ENCODE results near the gene PROK1. TPM values are rescaled to one million over a fixed set of nuclear protein-coding genes. Genes with fewer than 3 reads are reported as not detected.

The PROK1 gene
- total RNA-seq, 1 donor from 2014 or later, result not detected

DNA sequence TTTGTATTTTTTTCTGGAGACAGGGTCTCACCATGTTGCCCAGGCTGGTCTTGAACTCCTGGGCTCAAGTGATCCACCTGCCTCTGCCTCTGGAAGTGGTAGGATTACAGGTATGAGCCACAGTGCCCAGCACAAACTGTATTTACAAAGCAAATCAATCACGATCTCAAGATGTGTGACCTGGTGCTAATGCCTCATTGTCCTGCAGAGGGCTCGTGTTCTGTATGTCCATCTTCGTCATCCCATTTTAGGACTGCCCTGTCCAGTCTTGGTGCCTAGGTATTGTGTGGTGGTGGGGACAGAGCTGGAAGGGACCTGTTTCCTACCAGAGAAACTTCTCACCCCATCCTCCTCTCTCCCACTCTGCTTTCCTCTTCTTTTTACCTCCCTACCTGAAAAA, 20.2 kb downstream of the PROK1 start:
- Histone ChIP-seq H4K20me1 (ENCODE audit: insufficient read depth, low read length) (no peaks in the 10 kb centered on the region), H3K27ac (ENCODE audit: low read depth, low read length) (no peak overlapping the region), H3K79me2 (ENCODE audit: insufficient read depth, low read length) (no peaks in the 10 kb centered on the region), H3K27me3 (ENCODE audit: insufficient read depth, low read length) (peaks cover 6% of the 10 kb centered on the region), H3K9me3 (ENCODE audit: insufficient read depth, low read depth, low read length) (no peaks in the 10 kb centered on the region), H3K36me3 (ENCODE audit: insufficient read depth, low read length) (no peaks in the 10 kb centered on the region), H3K9ac (ENCODE audit: low read length) (no peak overlapping the region), H3K4me2 (ENCODE audit: low read length) (no peak overlapping the region), H3K4me1 (ENCODE audit: insufficient read depth, low read length) (no peaks in the 10 kb centered on the region), H2AFZ (ENCODE audit: low read depth, low read length) (no peak overlapping the region), H3K4me3 (ENCODE audit: insufficient read depth, low read depth, low read length) (no peak overlapping the region)
- FAIRE-seq (no peak), DNase-seq (ENCODE audit: low read depth) (no peak)
- no peak for TF ChIP-seq EZH2 (IDR thresholded peaks at IDR 0.05; ENCODE audit: insufficient read depth, low read length)
- TF ChIP-seq, protein P1, sequence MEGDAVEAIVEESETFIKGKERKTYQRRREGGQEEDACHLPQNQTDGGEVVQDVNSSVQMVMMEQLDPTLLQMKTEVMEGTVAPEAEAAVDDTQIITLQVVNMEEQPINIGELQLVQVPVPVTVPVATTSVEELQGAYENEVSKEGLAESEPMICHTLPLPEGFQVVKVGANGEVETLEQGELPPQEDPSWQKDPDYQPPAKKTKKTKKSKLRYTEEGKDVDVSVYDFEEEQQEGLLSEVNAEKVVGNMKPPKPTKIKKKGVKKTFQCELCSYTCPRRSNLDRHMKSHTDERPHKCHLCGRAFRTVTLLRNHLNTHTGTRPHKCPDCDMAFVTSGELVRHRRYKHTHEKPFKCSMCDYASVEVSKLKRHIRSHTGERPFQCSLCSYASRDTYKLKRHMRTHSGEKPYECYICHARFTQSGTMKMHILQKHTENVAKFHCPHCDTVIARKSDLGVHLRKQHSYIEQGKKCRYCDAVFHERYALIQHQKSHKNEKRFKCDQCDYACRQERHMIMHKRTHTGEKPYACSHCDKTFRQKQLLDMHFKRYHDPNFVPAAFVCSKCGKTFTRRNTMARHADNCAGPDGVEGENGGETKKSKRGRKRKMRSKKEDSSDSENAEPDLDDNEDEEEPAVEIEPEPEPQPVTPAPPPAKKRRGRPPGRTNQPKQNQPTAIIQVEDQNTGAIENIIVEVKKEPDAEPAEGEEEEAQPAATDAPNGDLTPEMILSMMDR (IDR thresholded peaks at IDR 0.05; ENCODE audit: insufficient read depth, low read depth, low read length), result no peak
- Mint-ChIP-seq H3K9me3 (ENCODE audit: unreplicated experiment) (no peaks in the 10 kb centered on the region), H3K4me1 (ENCODE audit: low read depth, unreplicated experiment) (peaks cover 2% of the 10 kb centered on the region), H3K4me3 (ENCODE audit: unreplicated experiment) (no peak overlapping the region), H3K27ac (ENCODE audit: unreplicated experiment) (no peak overlapping the region), H3K36me3 (ENCODE audit: low read depth, unreplicated experiment) (peaks cover 2% of the 10 kb centered on the region), H3K27me3 (ENCODE audit: low read depth, unreplicated experiment) (peaks cover 20% of the 10 kb centered on the region)

DNA sequence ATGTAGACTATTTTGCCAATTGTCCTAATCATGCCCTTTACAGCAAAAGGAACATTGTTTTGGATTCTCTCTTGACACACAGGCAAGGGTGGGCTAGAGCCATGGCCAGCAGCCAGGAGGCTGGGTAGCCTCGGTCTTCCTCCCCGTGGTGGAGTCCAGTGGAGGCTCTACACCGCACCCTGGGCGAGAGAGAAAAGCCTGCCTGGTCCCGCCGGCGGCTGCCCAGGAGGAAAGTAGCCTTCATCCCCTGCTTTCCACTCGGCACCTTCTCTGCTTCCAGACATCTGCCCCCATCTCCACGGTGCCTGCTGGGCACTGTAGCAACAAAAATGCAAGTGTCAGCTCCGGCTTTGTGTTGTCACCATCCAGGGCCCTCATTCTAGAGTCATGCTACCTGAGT, 21.6 kb downstream of the PROK1 start:
- H3K4me3 ChIP-seq (ENCODE audit: insufficient read depth, low read depth, low read length), result no peak overlapping the region
- FAIRE-seq, result no peak
- DNase-seq (ENCODE audit: low read depth), result no peak
- peaks cover 20% of the 10 kb centered on the region for H3K27me3 Mint-ChIP-seq (ENCODE audit: low read depth, unreplicated experiment)
- no peaks in the 10 kb centered on the region for H3K9me3 Mint-ChIP-seq (ENCODE audit: unreplicated experiment)
- H3K27ac ChIP-seq (ENCODE audit: low read depth, low read length), result no peak overlapping the region
- no peak overlapping the region for H3K4me3 Mint-ChIP-seq (ENCODE audit: unreplicated experiment)
- H3K9me3 ChIP-seq (ENCODE audit: insufficient read depth, low read depth, low read length), result no peaks in the 10 kb centered on the region
- no peaks in the 10 kb centered on the region for H3K36me3 ChIP-seq (ENCODE audit: insufficient read depth, low read length)
- H4K20me1 ChIP-seq (ENCODE audit: insufficient read depth, low read length), result no peaks in the 10 kb centered on the region
- no peak for TF ChIP-seq EZH2 (IDR thresholded peaks at IDR 0.05; ENCODE audit: insufficient read depth, low read length)
- TF ChIP-seq, protein P1 (IDR thresholded peaks at IDR 0.05; ENCODE audit: insufficient read depth, low read depth, low read length), result no peak
- peaks cover 8% of the 10 kb centered on the region for H3K4me1 ChIP-seq (ENCODE audit: insufficient read depth, low read length)
- no peak overlapping the region for H3K4me2 ChIP-seq (ENCODE audit: low read length)
- H2AFZ ChIP-seq (ENCODE audit: low read depth, low read length), result no peak overlapping the region
- no peak overlapping the region for H3K9ac ChIP-seq (ENCODE audit: low read length)
- no peaks in the 10 kb centered on the region for H3K79me2 ChIP-seq (ENCODE audit: insufficient read depth, low read length)
- peaks cover 16% of the 10 kb centered on the region for H3K4me1 Mint-ChIP-seq (ENCODE audit: low read depth, unreplicated experiment)
- H3K27ac Mint-ChIP-seq (ENCODE audit: unreplicated experiment), result no peak overlapping the region
- peaks cover 6% of the 10 kb centered on the region for H3K27me3 ChIP-seq (ENCODE audit: insufficient read depth, low read length)
- H3K36me3 Mint-ChIP-seq (ENCODE audit: low read depth, unreplicated experiment), result peaks cover 2% of the 10 kb centered on the region

DNA sequence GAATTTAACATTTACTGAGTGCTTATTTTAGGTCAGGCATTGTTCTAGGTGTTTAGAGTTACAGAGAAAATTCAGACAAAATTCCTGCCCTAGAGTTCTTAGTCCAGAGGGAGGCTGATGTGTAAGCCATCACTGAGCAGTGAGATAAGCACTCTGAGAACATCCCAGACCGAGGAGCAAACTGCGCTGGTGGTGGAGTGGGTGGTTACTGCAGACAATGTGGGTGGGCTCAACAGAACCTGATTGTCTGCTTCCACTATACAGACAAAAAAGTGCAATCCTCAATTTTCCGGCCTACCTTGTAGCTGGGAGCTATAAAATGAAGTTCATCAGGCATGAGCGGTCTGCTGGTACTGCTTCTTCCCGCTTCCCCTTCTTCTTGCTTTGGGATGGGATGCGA, 23.5 kb downstream of the PROK1 start:
- Mint-ChIP-seq H3K27ac (ENCODE audit: unreplicated experiment) (no peak overlapping the region), H3K9me3 (ENCODE audit: unreplicated experiment) (no peaks in the 10 kb centered on the region), H3K36me3 (ENCODE audit: low read depth, unreplicated experiment) (peaks cover 2% of the 10 kb centered on the region), H3K4me3 (ENCODE audit: unreplicated experiment) (no peak overlapping the region), H3K4me1 (ENCODE audit: low read depth, unreplicated experiment) (peaks cover 19% of the 10 kb centered on the region), H3K27me3 (ENCODE audit: low read depth, unreplicated experiment) (peaks cover 26% of the 10 kb centered on the region)
- Histone ChIP-seq H3K9me3 (ENCODE audit: insufficient read depth, low read depth, low read length) (no peaks in the 10 kb centered on the region), H3K4me1 (ENCODE audit: insufficient read depth, low read length) (peaks cover 9% of the 10 kb centered on the region), H3K4me3 (ENCODE audit: insufficient read depth, low read depth, low read length) (no peak overlapping the region), H4K20me1 (ENCODE audit: insufficient read depth, low read length) (no peaks in the 10 kb centered on the region), H3K79me2 (ENCODE audit: insufficient read depth, low read length) (no peaks in the 10 kb centered on the region), H3K36me3 (ENCODE audit: insufficient read depth, low read length) (no peaks in the 10 kb centered on the region), H3K27ac (ENCODE audit: low read depth, low read length) (no peak overlapping the region), H2AFZ (ENCODE audit: low read depth, low read length) (no peak overlapping the region), H3K4me2 (ENCODE audit: low read length) (no peak overlapping the region), H3K27me3 (ENCODE audit: insufficient read depth, low read length) (peaks cover 6% of the 10 kb centered on the region), H3K9ac (ENCODE audit: low read length) (no peak overlapping the region)
- TF ChIP-seq EZH2 (IDR thresholded peaks at IDR 0.05; ENCODE audit: insufficient read depth, low read length), result no peak
- TF ChIP-seq, protein P1 (IDR thresholded peaks at IDR 0.05; ENCODE audit: insufficient read depth, low read depth, low read length), result no peak
- FAIRE-seq, result no peak
- no peak for DNase-seq (ENCODE audit: low read depth)
